Activated CD4-positive, alpha-beta T cell treated with anti-CD3 and anti-CD28 coated beads, Interleukin-10, Interleukin-2, amounts not matched to agents 100 ng/mL and 50 ng/mL, durations not matched to agents 16 hours and 8 hours (primary cell): Measurements from ENCODE around the gene BET1.

ENCODE experiments used
- DNase-seq: peaks from one replicate; pipeline ENCODE4 v3.0.0-alpha.2; 2020

Gene BET1

GRCh38 chr7:94011714-94012353 is 7.7 kb upstream of the BET1 start:
- DNase-seq = no peak

DNA sequence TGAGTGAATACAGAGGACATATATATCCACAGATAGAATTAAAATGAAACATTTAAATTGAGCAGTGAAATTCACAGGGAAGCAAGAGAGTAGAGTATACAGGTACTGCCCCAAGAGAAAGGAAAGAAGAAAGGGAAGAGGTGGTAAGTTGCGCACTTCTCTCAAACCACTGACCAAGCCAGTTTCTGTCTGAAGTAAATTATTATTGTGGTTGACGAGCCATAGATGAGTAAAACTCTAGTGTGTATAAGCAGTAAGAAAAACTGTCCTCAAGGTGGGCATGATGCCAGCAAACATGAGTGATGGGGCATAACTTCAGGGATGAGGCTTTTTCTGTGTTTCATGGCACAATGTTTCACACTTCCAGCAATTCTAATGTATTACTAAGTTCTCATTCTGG is 4.4 kb upstream of the BET1 start:
- no peak for DNase-seq

DNA sequence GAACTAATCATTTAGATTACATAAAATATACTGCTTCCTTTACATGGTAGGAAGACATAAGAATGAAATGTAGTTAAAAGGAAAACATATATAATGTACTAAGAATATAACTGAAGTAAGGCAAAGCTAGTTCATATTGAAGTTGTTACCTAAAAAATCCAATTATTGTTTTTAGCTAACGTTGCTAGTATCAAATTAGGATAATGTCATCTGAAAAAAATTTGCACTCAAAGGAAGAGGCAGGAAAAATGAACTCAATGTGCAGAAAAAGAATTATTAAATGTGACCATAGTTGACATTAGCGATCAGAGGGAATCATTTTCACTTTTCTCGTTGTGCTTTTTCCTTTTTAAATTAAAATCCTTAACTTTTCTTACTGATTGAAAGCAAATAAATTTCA is 1.6 kb upstream of the BET1 start:
- no peak for DNase-seq

GRCh38 chr7:94003446-94004023 is 620 bp downstream of the BET1 start:
- DNase-seq = no peak

DNA sequence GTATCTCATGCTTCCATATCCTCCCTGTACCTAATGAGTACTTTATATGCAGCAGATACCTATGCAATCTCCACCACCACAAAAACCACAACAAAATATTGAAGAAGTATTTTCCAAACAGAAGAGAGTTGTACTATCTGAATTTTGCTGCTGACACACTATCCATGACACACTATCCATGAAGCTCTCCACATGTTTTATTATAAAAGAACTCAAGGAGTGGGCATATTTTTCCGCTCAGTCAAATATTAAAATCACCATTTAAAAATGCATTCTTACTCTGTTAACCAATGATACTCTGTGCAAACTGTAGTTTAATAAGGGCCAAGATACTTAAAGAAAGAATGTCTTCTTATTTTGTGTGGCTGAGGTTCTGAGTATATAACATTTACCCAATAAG is 2.8 kb downstream of the BET1 start:
- no peak for DNase-seq

GRCh38 chr7:93997868-93998267 is 6.3 kb downstream of the BET1 start:
- DNase-seq = no peak

GRCh38 chr7:93992421-93993110 is 11.6 kb downstream of the BET1 start:
- no peak for DNase-seq

DNA sequence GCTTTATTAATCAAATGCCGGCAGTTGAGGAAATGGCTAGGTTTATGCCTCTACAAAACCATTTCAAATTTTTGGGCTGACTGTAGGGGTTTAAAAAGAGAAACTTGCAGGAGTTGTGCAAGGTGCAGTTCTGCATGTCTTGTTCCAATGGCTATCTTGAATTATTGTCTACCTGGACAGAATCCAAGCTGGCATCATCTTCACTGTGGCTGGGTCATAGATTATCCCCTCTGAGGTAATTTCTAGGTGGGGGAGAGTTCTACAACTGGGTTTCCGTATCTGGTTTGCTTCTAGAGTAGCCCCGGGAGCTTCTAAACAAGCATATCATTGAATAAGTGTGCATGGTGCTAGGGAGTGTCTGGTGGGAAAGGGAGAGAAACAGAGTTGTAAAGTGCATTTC is 16.9 kb downstream of the BET1 start:
- DNase-seq = no peak

GRCh38 chr7:93985101-93985500 is 19.1 kb downstream of the BET1 start:
- DNase-seq = no peak

DNA sequence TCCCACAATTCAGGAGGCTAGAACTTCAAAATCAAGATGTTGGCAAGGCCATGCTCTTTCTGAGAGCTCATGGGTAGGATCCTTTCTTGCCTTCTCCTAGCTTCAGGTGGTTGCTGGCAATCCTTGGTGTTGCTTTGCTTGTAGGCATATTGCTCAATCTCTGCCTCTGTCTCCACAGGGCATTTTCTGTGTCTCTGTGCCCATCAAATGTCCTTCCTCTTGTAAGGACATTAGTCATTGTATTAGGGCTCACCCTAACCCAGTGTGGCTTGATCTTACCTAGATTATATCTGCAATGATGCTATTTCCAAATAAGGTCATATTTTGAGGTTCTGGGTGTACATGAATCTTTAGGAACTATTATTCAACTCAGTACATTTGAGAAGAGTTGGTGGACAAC is 20.1 kb downstream of the BET1 start:
- DNase-seq = no peak

DNA sequence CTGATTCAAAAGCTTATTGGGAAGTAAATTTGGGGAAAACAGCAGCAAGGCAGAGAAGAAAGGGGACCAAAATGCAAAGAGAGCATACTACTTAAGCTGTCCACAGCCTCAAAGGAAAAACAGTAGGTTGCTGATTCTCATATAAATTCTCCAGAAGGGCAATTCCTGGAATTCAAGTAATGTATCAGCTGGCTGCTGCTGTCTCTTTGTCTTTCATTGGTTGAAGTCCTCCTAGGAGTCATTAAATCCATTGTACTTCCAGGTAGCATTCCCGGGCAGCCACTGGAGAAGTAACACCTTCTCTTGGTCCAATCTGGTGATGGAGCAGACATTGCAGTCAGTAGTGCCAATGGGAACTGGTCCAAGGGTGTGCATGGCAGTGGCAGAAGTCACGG is 22.7 kb downstream of the BET1 start:
- no peak for DNase-seq

- DNase-seq = no peak
Observed at GRCh38 chr7:93980744-93981479, 23.2 kb downstream of the BET1 start.

DNA sequence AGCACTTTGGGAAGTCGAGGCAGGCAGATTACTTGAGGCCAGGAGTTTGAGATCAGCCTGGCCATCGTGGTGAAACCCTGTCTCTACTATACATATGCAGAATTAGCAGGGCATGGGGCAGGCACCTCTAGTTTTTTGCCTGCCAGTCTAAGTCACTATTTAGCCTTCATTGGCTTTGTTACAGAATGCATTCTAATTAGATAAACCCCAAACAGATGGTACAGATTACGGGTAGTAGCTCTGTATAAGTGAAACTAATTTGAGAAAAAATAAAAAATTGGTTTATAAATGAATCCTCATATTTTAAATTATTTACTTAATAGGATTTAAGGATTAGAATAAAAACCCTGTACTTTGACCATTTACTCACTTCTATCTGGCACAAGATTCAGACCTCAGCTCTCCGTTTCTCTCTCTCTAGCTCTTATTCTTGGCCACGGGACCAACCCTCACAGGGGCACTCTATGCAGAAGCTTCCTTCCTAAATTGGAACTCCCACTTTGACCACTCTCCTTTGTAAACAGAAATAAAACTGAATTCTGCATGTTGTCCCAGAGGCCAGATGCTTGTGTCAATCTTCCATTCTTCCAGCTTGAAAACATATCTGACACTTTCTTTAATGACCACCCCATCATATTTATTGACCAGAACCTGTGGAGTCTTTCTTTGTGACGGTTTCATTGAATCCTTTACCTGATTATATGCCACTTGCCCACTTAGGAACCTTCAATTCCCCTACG is 26.8 kb downstream of the BET1 start:
- DNase-seq = no peak

DNA sequence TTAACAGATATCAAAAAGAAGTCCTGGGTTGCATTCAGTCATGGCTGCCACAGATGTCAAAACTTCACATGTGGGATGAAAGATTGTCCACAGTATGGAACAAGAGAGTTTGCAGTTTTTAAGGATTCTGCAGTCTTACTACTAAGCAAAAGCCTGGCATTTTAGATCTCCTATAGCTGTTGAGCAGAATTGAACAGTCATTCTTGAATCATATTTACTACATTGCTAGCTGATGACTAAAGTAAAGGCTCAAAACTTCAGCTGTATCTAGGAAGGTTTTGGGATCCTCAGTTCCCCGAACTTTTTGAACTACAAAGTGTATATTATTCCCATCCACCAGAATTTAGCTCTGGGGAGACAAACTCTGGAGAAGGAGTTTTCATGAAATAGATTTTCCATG is 31.0 kb downstream of the BET1 start:
- no peak for DNase-seq

- no peak for DNase-seq
Observed at GRCh38 chr7:93972029-93972725, 32.0 kb downstream of the BET1 start.

GRCh38 chr7:93968911-93969620 is 35.1 kb downstream of the BET1 start:
- DNase-seq = no peak

DNA sequence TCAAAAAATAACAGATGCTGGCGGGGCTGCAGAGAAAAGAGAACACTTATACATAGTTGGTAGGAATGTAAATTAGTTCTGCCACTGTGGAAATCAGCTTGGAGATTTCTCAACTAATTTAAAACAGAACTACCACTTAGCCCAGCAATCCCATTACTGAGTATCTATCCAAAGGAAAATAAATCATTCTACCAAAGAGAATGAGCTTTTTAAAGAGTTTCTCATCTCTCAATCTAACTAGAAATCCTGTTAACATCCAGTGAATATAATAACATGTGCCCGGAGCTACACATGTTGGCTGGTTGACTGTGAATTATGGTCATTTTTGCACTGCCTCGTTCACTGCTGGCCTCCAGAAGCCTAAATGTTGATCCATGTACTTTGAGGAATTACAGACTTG is 39.3 kb downstream of the BET1 start:
- no peak for DNase-seq

- DNase-seq = no peak
Observed at GRCh38 chr7:93964262-93964661, 39.9 kb downstream of the BET1 start.

- DNase-seq = no peak
Observed at GRCh38 chr7:93960986-93961385, 43.2 kb downstream of the BET1 start.

GRCh38 chr7:93958651-93959050 is 45.5 kb downstream of the BET1 start:
- DNase-seq = no peak

DNA sequence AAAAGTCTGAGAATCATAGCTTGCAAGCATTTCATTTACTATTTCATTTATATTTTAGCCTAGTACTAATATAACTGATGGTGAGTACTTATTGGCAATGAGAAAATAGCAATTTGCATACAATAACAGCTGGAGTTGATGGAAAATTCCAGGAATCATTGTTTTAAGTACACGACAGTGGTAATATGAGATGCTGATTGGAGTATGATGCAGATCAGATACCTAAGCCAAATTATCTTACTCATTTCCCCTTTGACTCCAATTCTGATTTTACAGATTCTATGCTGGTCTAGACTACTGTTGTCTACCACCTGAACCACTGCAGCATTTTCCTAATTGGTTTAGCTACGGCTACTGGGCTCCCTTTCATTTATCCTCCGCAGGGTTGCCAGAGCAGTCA is 45.9 kb downstream of the BET1 start:
- DNase-seq = no peak

- no peak for DNase-seq
Observed at GRCh38 chr7:93957767-93958166, 46.4 kb downstream of the BET1 start.
